HL-60/S4 treated with retinoic acid at 250 ng/mL for 4 days and 3 days (cell line): ENCODE data around the gene COL4A1.

Experiments used
- in situ Hi-C: fragments of 300-500 bp; cut with MboI; formaldehyde crosslinking; loops from 2 replicates; pipeline ENCODE4 v1.7.0; 2022; ENCODE audit warnings: low sequenced_read_pairs

The COL4A1 gene

DNA sequence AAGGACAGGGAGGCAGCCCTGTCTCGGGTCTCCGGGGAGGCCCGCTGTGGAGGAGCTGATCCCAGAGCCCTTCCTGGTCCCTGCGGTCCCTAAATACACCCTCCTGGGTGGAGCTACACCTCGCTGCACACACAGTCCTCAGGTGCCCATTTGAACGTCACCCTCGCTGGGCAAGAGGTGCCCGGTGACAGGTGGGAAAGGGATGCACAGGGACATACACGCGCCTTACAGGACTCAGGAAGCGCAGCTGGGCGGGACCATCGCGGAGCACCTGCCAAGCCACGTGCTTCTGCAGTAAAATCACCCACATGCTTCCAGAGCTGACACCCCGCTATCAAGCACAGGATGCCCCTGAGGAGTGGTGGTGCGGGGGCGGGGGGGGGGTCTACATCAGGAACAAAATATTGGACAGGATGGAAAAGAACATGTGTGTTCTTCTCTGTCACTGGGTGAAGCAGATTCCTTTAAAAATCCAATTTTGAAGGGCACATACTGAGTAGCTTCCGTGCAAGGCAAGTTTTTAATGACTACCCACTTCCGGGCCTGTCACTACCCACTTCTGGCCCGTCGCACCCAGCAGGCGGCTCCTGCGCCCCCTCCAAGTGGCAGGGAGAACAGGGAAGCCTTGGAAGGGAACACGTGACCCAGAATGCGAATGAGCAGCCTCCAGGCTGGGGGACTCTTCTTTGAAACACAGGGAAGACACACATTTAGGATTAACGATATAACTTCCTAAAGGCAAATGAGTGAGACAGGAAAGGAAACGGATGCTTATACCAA, 78.9 kb downstream of the COL4A1 start:
- in situ Hi-C loops = no loop called here

DNA sequence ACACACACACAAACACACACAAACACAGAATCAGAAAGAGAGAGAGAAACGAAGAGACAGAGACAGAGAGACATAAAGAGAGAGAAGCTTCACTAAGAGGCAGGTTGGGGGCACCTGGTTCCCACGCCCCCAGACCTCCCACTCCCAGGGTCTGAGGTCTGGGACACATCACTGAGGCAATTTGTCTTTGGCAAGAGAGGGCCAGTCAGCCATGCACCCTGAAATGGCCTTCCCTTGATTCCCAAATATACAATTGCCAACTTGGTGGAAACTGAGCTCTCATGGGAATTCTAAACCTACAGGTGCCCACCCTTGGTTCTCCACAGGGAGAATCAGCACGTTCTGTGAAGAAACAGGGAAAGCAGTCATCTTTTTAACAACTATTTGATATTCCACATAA, 79.5 kb downstream of the COL4A1 start:
- in situ Hi-C loops = no loop called here

- in situ Hi-C loops = no loop called here
Observed at GRCh38 chr13:110225609-110226574, 81.1 kb downstream of the COL4A1 start.

- in situ Hi-C loops = no loop called here
Observed at GRCh38 chr13:110225003-110225402, 82.0 kb downstream of the COL4A1 start.

- in situ Hi-C loops = no loop called here
Observed at GRCh38 chr13:110224519-110224918, 82.4 kb downstream of the COL4A1 start.

GRCh38 chr13:110221406-110222117, 85.4 kb downstream of the COL4A1 start:
- in situ Hi-C loops = no loop called here

DNA sequence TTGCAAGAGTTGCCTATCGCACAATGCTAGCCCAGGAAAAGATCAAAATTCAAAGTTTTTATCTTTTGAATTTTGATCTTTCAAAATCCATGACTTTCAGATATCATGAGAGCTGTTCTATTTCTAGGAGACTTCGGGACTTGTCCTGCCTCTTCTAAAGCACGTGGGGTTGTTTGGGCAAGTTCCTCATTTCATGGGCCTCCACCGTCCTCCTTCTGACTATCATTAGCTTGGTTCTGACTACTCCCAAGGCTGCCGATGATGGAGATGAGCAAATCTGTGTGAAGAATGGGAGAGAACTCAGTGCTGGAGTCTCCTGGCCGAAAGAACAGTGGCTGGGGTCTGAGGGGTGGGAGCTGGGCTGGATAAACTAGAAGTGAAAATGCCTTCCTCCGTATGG, 86.5 kb downstream of the COL4A1 start:
- in situ Hi-C loops = no loop called here

DNA sequence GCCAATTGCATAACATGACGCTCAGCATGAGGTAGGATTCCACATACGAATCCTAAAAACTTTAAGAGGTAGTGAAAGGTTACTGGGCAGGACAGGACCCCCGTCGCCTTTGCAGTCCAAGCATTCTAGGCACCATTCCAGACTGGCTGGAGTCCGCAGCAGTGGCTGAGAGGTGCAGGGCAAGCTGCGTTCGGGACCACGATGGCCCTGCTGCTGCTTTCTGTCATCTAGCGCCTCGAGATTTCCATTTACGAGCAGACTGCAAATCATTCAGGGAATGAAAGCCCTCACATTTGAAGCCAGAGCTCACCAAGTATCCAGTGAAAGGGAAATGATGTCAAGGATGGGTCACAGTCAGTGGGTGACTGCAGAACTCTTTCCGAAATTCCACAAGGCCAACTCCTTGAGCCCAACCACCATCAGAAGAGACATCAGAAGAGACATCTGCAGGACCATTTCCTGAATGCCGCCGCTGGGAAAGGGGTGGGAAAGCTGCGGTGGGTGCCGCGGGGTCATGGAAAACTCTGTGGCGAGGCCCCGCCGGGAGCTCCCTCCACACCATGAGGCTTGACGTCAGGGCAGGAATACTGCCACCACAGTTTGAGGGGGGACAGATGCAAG, 88.3 kb downstream of the COL4A1 start:
- in situ Hi-C loops = no loop called here

- in situ Hi-C loops = no loop called here
Observed at GRCh38 chr13:110217811-110218210, 89.1 kb downstream of the COL4A1 start.

DNA sequence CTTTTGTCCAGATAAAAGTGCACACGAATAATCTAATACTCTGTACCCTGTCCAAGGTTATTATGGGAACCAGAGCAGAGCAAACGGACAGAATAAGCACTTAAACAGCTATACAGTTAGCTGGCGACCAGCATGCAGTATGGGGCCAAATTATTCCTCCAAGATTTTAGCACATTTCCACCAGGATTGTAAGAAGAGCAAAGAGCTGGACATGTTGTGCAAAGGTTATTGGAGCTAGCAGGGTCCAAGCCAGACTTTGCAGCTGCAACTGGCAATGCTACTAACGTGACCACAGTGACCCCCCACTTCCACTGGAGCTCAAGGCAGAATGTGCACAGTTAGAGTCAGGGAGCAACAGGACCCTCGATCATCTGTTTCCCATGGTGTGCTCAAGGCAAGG, 89.9 kb downstream of the COL4A1 start:
- in situ Hi-C loops = no loop called here

- in situ Hi-C loops = no loop called here
Observed at GRCh38 chr13:110216398-110217041, 90.4 kb downstream of the COL4A1 start.

DNA sequence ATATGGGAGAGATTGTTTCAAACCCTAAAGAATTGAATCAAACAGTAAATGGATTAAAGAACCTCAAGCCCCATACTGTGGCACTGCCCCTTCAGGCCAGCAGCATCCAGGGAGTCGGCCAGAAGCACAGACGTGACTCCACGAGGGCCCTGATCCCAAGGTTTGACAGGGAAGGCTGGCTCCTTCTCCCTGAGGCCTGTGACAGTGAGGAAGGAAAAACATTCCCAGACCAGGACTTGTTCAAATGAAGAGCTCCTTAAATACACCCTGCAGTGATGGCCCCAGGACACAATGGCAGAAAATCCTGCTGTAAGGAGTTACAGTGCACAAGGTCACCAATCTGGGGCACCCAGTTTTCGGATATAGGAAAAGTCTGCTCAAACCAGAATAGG, 91.0 kb downstream of the COL4A1 start:
- in situ Hi-C loops = no loop called here

DNA sequence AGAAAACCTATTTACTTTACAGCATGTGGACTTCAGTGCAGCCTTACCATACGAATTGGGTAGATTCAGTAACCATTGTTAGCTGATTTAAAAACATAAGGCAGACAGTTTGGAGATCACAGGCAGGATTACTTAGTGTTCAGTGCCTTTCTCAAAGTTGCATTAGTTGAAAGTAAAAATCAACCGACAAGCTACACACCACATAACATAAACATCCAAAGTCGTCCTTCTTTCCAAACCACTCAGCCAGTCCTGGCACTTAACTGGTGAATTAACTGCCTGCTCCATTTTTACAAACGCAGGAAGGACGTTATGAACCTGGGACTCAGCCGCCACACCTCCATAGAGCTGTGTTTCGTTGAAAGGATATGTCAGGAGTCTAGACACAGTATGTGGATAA, 91.4 kb downstream of the COL4A1 start:
- in situ Hi-C loops = no loop called here

- in situ Hi-C loops = no loop called here
Observed at GRCh38 chr13:110214637-110215036, 92.3 kb downstream of the COL4A1 start.

- in situ Hi-C loops = no loop called here
Observed at GRCh38 chr13:110213461-110214074, 93.4 kb downstream of the COL4A1 start.

DNA sequence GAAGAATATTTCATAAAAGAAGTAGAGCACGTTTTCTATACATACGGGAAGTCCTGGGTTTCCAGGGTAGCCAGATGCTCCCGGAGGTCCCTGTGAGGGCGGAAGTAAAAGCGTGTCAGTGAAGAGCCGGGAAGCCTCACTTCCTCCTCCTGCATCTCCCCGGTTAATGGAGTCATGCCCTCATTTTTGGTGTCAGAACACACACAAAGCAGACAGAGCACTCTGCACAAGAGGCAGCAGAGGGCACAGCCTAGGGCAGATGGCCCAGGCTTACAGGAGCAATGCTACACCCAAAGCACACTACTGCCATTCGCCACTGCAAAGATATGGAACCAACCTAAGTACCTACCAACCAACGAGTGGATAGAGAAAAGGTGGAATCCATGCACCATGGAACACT, 94.4 kb downstream of the COL4A1 start:
- in situ Hi-C loops = no loop called here

- in situ Hi-C loops = no loop called here
Observed at GRCh38 chr13:110211735-110212134, 95.2 kb downstream of the COL4A1 start.

GRCh38 chr13:110211046-110211445, 95.9 kb downstream of the COL4A1 start:
- in situ Hi-C loops = no loop called here

GRCh38 chr13:110210604-110210985, 96.4 kb downstream of the COL4A1 start:
- in situ Hi-C loops = no loop called here
